Esophagus (tissue), 2 donors: ENCODE data around the gene ATP13A1. TPM values are rescaled to one million over a fixed set of nuclear protein-coding genes. Genes with fewer than 3 reads are reported as not detected.
"Not testable (repeated sequence)": the region's sequence is repeated elsewhere in the genome, so short reads cannot be mapped to it uniquely, and the experiment has no call there.

Experiments used
- H3K27ac ChIP-seq, 2 donors: one replicate each; pipeline ENCODE4 v1.5.1; 2013; ENCODE audit warnings: low read depth in 2 of 2, mild to moderate bottlenecking in 2 of 2, inconsistent platforms in 1 of 2, low read length in 1 of 2, moderate library complexity in 1 of 2
- H3K27me3 ChIP-seq, 2 donors: one replicate each; pipeline ENCODE4 v1.6.1; 2013; ENCODE audit warnings: low read length in 2 of 2, control low read depth in 1 of 2, mild to moderate bottlenecking in 1 of 2; ENCODE audit not compliant: insufficient read depth in 2 of 2, control insufficient read depth in 1 of 2
- H3K36me3 ChIP-seq, 2 donors: one replicate each; pipeline ENCODE4 v1.6.1; 2013; ENCODE audit warnings: low read length in 1 of 2; ENCODE audit not compliant: control insufficient read depth in 2 of 2, insufficient read depth in 2 of 2
- H3K4me1 ChIP-seq, 2 donors: one replicate each; pipeline ENCODE4 v1.6.1; 2013; ENCODE audit warnings: low read length in 1 of 2; ENCODE audit not compliant: control insufficient read depth in 2 of 2, insufficient read depth in 2 of 2
- H3K4me3 ChIP-seq, 2 donors: one replicate each; pipeline ENCODE4 v1.5.1; 2013; ENCODE audit warnings: low read length in 2 of 2, mild to moderate bottlenecking in 2 of 2, low read depth in 1 of 2, moderate library complexity in 1 of 2
- H3K9me3 ChIP-seq, 2 donors: one replicate each; pipeline ENCODE4 v1.6.1; 2013; ENCODE audit warnings: mild to moderate bottlenecking in 2 of 2, low read depth in 1 of 2, low read length in 1 of 2, moderate library complexity in 1 of 2; ENCODE audit not compliant: control insufficient read depth in 2 of 2, insufficient read depth in 1 of 2
- WGBS, 2 donors: extraction: QIAGEN DNeasy Blood & Tissue Kit; methylation state at CpG; one replicate each; pipeline ENCODE4 v1.1.7; 2013; 5-methylcytosine and 5-hydroxymethylcytosine counted together
- polyA plus RNA-seq, 2 donors: library from polyadenylated mRNA; stranded (reverse); fragments of 200-250 nt; gene quantifications; one replicate each; pipeline ENCODE4 v1.2.3, GENCODE V29; 2013
- donor health status: healthy with polysubstance abuse.
- donor health status: Bipolar disorder and iron deficiency.

Gene ATP13A1
- polyA plus RNA-seq, 2 donors, result 29.2 to 39.8 TPM

DNA sequence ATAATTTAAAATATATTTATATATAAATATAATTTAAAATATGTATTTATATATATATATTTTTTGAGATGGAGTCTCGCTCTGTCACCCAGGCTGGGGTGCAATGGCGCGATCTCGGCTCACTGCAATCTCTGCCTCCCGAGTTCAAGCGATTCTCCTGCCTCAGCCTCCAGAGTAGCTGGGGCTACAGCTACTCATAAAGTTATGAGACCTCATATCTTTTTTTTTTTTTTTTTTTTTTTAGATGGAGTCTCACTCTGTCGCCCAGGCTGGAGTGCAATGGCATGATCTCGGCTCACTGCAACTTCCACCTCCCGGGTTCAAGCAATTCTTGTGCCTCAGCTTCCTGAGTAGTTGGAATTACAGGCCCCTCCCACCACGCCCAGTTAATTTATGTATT, 25.5 kb upstream of the ATP13A1 start:
- H3K9me3 ChIP-seq, H3K4me1 ChIP-seq, H3K27ac ChIP-seq, H3K27me3 ChIP-seq, H3K4me3 ChIP-seq, H3K36me3 ChIP-seq: not testable (repeated sequence)
- WGBS, 2 donors, result 96 to 97% methylated on average over 10 of the region's 10 CpGs

DNA sequence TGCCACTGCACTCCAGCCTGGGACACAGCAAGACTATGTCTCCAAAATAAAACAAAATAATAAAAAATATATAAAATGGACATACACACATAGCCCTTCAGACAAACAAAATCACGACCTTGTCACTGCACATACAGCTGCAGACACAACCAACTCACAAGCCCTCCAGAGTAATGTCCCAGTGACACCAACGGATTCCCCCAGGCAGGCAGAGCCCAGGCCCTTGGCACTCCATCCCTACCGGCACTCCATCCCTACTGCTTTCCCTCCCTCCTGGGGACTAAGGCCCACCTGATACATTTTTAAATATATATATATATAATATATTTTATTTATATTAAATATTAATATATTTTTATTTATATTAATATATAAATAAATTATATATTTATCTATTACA, 23.6 kb upstream of the ATP13A1 start:
- whole genome bisulfite sequencing, 2 donors, result 96 to 99% methylated on average over 3 of the region's 3 CpGs
- Histone ChIP-seq H3K4me1 (no peaks in the 10 kb centered on the region), H3K36me3 (no peaks in the 10 kb centered on the region), H3K27me3 (no peaks in the 10 kb centered on the region), H3K4me3 (no peak overlapping the region), H3K27ac (no peak overlapping the region), H3K9me3 (peaks cover 0 to 2% of the 10 kb centered on the region in 2 donors)

DNA sequence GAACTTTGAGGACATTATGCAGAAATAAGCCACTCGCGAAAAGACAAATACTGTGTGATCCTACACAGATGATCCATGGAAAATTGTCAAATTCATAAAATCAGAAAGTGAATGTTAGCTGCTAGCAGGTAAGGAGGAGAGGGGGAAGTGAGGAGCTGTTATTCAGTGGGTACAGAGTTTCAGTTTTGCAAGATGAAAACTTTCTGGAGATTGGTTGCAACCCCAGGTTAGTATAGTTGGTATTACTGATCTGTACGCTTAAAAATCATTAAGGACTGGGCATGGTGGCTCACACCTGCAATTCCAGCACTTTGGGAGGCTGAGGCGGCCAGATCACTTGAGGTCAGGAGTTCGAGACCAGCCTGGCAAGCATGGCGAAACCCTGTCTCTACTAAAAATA, 23.1 kb upstream of the ATP13A1 start:
- Histone ChIP-seq H3K9me3 (peaks cover 0 to 2% of the 10 kb centered on the region in 2 donors), H3K27me3 (no peaks in the 10 kb centered on the region), H3K4me3 (no peak overlapping the region), H3K27ac (no peak overlapping the region), H3K4me1 (no peaks in the 10 kb centered on the region), H3K36me3 (no peaks in the 10 kb centered on the region)
- 94 to 96% methylated on average over 6 of the region's 6 CpGs for WGBS, 2 donors

DNA sequence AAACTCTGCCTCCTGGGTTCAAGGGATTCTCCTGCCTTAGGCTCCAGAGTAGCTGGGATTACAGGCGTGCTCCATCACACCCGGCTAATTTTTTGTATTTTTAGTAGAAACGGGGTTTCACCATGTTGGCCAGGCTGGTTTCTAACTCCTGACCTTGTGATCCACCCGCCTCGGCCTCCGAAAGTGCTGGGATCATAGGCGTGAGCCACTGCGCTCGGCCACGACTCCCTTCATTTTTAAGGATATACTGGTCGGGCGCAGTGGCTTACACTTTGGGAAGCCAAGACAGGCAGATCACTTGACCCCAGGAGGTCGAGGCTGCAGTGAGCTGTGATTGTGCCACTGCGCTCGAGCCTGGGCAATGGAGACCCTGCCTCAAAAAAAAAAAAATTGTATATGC, 22.6 kb upstream of the ATP13A1 start:
- H3K4me1 ChIP-seq, H3K4me3 ChIP-seq, H3K27ac ChIP-seq, H3K27me3 ChIP-seq, H3K36me3 ChIP-seq, H3K9me3 ChIP-seq: not testable (repeated sequence)
- 95 to 98% methylated on average over 15 of the region's 15 CpGs for WGBS, 2 donors

DNA sequence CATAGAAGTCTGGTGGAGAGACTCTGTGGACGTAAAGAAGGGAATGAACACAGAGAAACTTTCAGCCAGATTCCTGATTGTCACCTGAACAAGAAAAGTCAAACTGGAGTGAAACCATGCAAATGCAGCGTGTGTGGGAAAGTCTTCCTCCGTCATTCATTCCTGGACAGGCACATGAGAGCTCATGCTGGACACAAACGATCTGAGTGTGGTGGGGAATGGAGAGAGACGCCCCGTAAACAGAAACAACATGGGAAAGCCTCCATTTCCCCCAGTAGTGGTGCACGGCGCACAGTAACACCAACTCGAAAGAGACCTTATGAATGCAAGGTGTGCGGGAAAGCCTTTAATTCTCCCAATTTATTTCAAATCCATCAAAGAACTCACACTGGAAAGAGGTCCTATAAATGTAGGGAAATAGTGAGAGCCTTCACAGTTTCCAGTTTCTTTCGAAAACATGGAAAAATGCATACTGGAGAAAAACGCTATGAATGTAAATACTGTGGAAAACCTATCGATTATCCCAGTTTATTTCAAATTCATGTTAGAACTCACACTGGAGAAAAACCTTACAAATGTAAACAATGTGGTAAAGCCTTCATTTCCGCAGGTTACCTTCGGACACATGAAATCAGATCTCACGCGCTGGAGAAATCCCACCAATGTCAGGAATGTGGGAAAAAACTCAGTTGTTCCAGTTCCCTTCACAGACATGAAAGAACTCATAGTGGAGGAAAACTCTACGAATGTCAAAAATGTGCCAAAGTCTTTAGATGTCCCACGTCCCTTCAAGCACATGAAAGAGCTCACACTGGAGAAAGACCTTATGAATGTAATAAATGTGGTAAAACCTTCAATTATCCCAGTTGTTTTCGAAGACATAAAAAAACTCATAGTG, 15.9 kb upstream of the ATP13A1 start:
- Histone ChIP-seq H3K27ac (no peak overlapping the region), H3K4me3 (peak overlapping the region in 1 of 2 donors; percentile 13), H3K27me3 (no peaks in the 10 kb centered on the region), H3K4me1 (no peaks in the 10 kb centered on the region), H3K36me3 (peaks cover 16 to 23% of the 10 kb centered on the region in 2 donors), H3K9me3 (peaks cover 4 to 22% of the 10 kb centered on the region in 2 donors)
- 97 to 98% methylated on average over 20 of the region's 20 CpGs for WGBS, 2 donors

DNA sequence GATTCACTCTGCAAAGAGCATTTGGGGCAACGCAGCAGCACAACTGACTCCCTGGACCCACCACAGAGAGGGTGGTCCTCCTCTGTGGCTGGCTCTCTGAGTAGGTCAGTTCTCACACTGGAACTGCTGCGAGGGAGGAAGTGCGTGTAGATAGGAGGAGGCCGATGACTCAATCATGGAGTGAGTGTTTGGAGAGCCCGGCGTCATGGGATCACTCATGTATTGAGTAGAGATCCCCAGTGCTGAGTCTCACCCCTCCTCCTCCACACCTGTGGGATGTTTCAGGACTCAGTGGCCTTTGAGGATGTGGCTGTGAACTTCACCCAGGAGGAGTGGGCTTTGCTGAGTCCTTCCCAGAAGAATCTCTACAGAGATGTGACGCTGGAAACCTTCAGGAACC, 14.1 kb upstream of the ATP13A1 start:
- Histone ChIP-seq H3K4me3 (no peak overlapping the region), H3K27ac (no peak overlapping the region), H3K27me3 (no peaks in the 10 kb centered on the region), H3K4me1 (no peaks in the 10 kb centered on the region), H3K36me3 (peaks cover 16 to 23% of the 10 kb centered on the region in 2 donors), H3K9me3 (peaks cover 2 to 22% of the 10 kb centered on the region in 2 donors)
- 96 to 97% methylated on average over 7 of the region's 7 CpGs for WGBS, 2 donors

DNA sequence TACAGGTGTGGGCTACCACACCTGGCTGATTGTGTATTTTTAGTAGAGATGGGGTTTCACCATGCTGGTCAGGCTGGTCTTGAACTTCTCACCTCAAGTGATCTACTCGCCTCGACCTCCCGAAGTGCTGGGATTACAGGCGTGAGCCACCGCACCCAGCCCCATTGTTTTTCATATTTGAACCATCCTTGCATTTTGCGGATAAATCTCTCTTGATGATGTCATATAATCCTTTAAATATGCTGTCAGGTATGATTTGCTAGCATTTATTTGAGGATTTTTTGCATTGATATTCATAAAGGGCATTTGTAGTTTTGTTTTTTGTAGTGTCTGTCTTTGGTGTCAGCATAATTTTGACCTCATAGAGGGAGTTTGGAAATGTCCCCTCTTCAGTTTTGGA, 10.8 kb upstream of the ATP13A1 start:
- no peak overlapping the region for H3K4me3 ChIP-seq
- 91 to 94% methylated on average over 6 of the region's 6 CpGs for WGBS, 2 donors
- peaks cover 2 to 3% of the 10 kb centered on the region in 2 donors for H3K4me1 ChIP-seq
- no peak overlapping the region for H3K27ac ChIP-seq
- peaks cover 15% of the 10 kb centered on the region in 2 donors for H3K36me3 ChIP-seq
- peaks cover 0 to 13% of the 10 kb centered on the region in 2 donors for H3K9me3 ChIP-seq
- H3K27me3 ChIP-seq, result no peaks in the 10 kb centered on the region

DNA sequence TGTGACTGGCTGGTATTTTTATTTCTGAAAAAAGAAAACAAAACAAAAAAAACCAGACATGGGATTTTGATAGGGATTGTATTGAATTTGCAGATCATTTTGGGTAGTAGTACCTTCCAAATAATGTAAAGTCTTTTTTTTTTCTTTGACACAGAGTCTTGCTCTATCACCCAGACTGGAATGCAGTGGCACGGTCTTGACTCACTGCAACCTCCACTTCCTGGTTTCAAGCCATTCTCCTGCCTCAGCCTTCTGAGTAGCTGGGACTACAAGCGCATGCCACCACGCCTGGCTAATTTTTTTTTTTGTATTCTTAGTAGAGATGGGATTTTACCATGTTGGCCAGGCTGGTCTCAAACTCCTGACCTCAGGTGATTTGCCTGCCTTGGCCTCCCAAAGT, 9.3 kb upstream of the ATP13A1 start:
- Histone ChIP-seq H3K9me3 (peaks cover 0 to 8% of the 10 kb centered on the region in 2 donors), H3K4me3 (no peak overlapping the region), H3K27me3 (no peaks in the 10 kb centered on the region), H3K36me3 (peaks cover 6 to 10% of the 10 kb centered on the region in 2 donors), H3K27ac (no peak overlapping the region), H3K4me1 (peaks cover 2 to 3% of the 10 kb centered on the region in 2 donors)
- whole genome bisulfite sequencing, 2 donors, result 89 to 90% methylated on average over 3 of the region's 3 CpGs

DNA sequence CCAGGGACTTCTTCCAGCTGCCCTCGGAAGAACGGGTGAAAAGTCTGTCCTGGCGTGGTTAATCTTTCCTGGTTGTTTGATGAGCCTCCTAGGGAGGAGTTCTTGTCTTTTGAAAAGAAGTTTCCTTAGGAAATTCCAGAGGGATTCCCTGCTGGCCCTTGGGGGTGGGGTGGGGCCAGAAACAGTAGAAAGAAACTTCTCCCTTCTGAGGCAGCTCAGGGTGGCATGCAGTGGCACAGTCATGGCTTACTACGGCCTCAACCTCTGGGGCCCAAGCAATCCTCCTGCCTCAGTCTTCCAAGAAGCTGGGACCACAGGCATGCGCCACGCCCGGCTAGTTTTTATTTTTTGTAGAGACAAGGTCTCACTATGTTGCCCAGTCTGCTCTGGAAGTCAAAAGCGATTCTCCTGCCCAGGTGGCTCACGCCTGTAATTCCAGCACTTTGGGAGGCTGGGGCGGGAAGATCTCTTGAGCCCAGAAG, 6.6 kb upstream of the ATP13A1 start:
- no peaks in the 10 kb centered on the region for H3K36me3 ChIP-seq
- peak overlapping the region; percentile 84 to 92 for H3K4me3 ChIP-seq
- H3K27me3 ChIP-seq, result no peaks in the 10 kb centered on the region
- WGBS, 2 donors, result 69 to 73% methylated on average over 10 of the region's 10 CpGs
- H3K27ac ChIP-seq, result peak overlapping the region in 1 of 2 donors; percentile 22
- H3K9me3 ChIP-seq, result no peaks in the 10 kb centered on the region
- H3K4me1 ChIP-seq, result peaks cover 2 to 3% of the 10 kb centered on the region in 2 donors
